Pancreas (tissue), 10 donors: ENCODE results near the gene BAG1. TPM values are rescaled to one million over a fixed set of nuclear protein-coding genes. Genes with fewer than 3 reads are reported as not detected.

Experiments
- ATAC-seq, 4 donors: fragments of 200-7000 bp; cut with Tn5 transposase; one replicate each; pipeline versions ENCODE4 v1.8.0 to v1.9.1; 2020; ENCODE audit warnings: mild to moderate bottlenecking in 4 of 4, moderate library complexity in 4 of 4
- DNase-seq, 6 donors: peaks; one replicate each; pipeline ENCODE4 v3.0.0-alpha.2; 2020
- FAIRE-seq: peaks from 2 replicates; lab custom pipeline; 2012; peaks lifted over from hg19 to GRCh38; lab: Jason Lieb, UNC
- H3K27ac ChIP-seq, 4 donors: fragments of 200-600 bp; sonication (generic); 1 replicate in 3 of 4; 2 replicates in 1 of 4; pipeline versions ENCODE4 v1.5.0 to v1.8.0; 2020
- H3K27me3 ChIP-seq, 4 donors: fragments of 200-600 bp; one replicate each; pipeline ENCODE4 v1.8.0; 2021
- H3K36me3 ChIP-seq, 3 donors: fragments of 200-600 bp; sonication (generic) in 1 of 3; one replicate each; pipeline versions ENCODE4 v1.5.0 to v1.8.0; 2020 to 2021
- H3K4me1 ChIP-seq, 3 donors: fragments of 200-600 bp; one replicate each; pipeline ENCODE4 v1.8.0; 2021
- H3K4me3 ChIP-seq, 4 donors: fragments of 200-600 bp; sonication (generic) in 2 of 4; one replicate each; pipeline versions ENCODE4 v1.5.0 to v1.8.0; 2020 to 2021
- H3K9me3 ChIP-seq, 4 donors: fragments of 200-600 bp; one replicate each; pipeline ENCODE4 v1.8.0; 2021
- WGBS, 2 donors: extraction: QIAGEN DNeasy Blood & Tissue Kit; methylation state at CpG; one replicate each; pipeline ENCODE4 v1.1.7; 2013; 5-methylcytosine and 5-hydroxymethylcytosine counted together
- intact Hi-C, 3 donors: fragments of 100-400 bp; cut with DNase I; formaldehyde crosslinking; loops; one replicate each; pipeline versions ENCODE4 v1.11.1 to v1.14.2; 2022
- polyA plus RNA-seq, 2 donors: library from polyadenylated mRNA; stranded (reverse); fragments of 200-250 nt; gene quantifications; one replicate each; pipeline ENCODE4 v1.2.3, GENCODE V29; 2013
- total RNA-seq, 6 donors: library from RNA; stranded (reverse); fragmentation: NEBNext Ultra II Directional in 4 of 6; extraction: Animal tissue kit (Norgen Biotek cat#: 25700) in 4 of 6; gene quantifications; one replicate each; pipeline versions ENCODE4 v1.2.1 to v1.2.4, GENCODE V29; 2021 to 2023
- TF ChIP-seq, protein P1 (sequence below), 4 donors: fragments of 200-600 bp; sonication (generic) in 3 of 4; IDR thresholded peaks; one replicate each; pipeline versions ENCODE4 v1.5.0 to v1.8.0; 2021; ENCODE audit warnings: antibody characterized with exemption in 4 of 4
- donor health status: healthy with polysubstance abuse.
- donor health status: DM: no; HTN: no; CAD: no; lungs with moderate emphysema.
- donor health status: DM: no; HTN: no; CAD: no.
- donor health status: control.
- donor health status: control.
- donor health status: Bipolar disorder and iron deficiency.
- donor health status: DM: yes; HTN: yes; CAD: no.
- donor health status: DM: no; HTN: no; CAD: no.
- donor health status: DM: no; HTN: no; CAD: no.
- donor health status: DM: yes; HTN: yes; CAD: no.

The BAG1 gene
- total and polyA plus RNA-seq, 8 donors = 38.2 to 99.6 (median 53.3) TPM

DNA sequence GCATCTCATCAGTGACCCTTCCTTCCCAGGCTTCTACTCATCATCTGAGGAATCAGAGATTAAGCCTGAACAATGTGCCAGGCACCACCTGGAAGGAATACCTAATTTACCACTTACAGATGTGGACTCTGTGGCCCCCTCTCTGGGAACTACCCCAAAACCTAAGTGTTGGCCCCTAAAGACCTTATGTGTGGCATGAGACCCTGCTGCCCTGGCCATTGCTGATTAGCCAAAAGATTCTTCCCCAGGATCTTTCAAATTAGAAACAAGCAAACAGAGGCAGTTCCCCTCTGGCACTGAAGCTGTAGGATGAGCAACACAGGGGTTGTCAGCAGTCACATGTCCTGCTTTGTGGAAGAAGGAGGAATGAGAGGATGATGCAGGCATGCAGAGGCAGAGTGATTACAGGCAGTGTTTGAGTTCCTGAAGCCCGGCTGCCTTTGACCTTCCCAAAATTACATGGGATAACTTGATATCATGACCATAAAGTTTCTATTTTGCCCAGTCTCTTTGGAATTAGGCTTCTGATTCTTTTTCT, 14.0 kb downstream of the BAG1 start:
- intact Hi-C loops = loop anchor here in 1 of 3 donors (10.0 kb wide), 1 partner anchor 54 kb away; no protein-coding TSS in a partner anchor
- peak in 2 of 4 donors; percentile 64 to 68 for ATAC-seq
- 62 to 83% methylated on average over 1 of the region's 1 CpG for WGBS, 2 donors
- Histone ChIP-seq H3K27me3 (no peaks in the 10 kb centered on the region), H3K9me3 (no peaks in the 10 kb centered on the region), H3K4me3 (no peak overlapping the region), H3K27ac (no peak overlapping the region), H3K4me1 (no peaks in the 10 kb centered on the region), H3K36me3 (peaks cover 0 to 24% (median 9%) of the 10 kb centered on the region in 3 donors)
- TF ChIP-seq, protein P1, sequence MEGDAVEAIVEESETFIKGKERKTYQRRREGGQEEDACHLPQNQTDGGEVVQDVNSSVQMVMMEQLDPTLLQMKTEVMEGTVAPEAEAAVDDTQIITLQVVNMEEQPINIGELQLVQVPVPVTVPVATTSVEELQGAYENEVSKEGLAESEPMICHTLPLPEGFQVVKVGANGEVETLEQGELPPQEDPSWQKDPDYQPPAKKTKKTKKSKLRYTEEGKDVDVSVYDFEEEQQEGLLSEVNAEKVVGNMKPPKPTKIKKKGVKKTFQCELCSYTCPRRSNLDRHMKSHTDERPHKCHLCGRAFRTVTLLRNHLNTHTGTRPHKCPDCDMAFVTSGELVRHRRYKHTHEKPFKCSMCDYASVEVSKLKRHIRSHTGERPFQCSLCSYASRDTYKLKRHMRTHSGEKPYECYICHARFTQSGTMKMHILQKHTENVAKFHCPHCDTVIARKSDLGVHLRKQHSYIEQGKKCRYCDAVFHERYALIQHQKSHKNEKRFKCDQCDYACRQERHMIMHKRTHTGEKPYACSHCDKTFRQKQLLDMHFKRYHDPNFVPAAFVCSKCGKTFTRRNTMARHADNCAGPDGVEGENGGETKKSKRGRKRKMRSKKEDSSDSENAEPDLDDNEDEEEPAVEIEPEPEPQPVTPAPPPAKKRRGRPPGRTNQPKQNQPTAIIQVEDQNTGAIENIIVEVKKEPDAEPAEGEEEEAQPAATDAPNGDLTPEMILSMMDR (IDR thresholded peaks at IDR 0.05) = no peak
- FAIRE-seq = no peak
- no peak for DNase-seq

DNA sequence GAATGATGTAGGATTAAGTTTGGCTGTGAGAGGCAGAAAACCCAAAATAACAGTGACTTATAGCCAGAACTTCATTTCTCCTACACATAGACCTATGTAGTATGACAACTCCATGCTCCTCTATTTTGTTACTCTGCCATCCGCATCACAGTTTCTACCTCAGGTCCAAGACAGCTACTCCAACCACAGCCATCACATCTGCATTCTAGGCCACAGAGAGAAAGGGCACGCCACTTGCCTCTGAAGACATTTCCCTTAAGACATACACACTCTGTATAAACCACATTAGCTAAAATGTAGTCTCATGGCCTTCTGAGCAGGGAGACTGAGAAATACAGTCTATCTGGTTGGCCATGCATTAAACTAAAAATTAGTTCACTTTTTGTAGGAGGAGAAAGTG, 14.5 kb downstream of the BAG1 start:
- DNase-seq = no peak
- no peak overlapping the region for H3K4me3 ChIP-seq
- no peak for FAIRE-seq
- no peaks in the 10 kb centered on the region for H3K9me3 ChIP-seq
- TF ChIP-seq, protein P1 (IDR thresholded peaks at IDR 0.05) = no peak
- H3K27me3 ChIP-seq = no peaks in the 10 kb centered on the region
- intact Hi-C loops = loop anchor here in 2 of 3 donors (10.0 kb wide), 2 partner anchors 55 to 65 kb away; no protein-coding TSS in a partner anchor
- H3K4me1 ChIP-seq = no peaks in the 10 kb centered on the region
- no peak overlapping the region for H3K27ac ChIP-seq
- 92 to 100% methylated on average over 2 of the region's 2 CpGs for WGBS, 2 donors
- peaks cover 0 to 18% (median 4%) of the 10 kb centered on the region in 3 donors for H3K36me3 ChIP-seq
- ATAC-seq = no peak

DNA sequence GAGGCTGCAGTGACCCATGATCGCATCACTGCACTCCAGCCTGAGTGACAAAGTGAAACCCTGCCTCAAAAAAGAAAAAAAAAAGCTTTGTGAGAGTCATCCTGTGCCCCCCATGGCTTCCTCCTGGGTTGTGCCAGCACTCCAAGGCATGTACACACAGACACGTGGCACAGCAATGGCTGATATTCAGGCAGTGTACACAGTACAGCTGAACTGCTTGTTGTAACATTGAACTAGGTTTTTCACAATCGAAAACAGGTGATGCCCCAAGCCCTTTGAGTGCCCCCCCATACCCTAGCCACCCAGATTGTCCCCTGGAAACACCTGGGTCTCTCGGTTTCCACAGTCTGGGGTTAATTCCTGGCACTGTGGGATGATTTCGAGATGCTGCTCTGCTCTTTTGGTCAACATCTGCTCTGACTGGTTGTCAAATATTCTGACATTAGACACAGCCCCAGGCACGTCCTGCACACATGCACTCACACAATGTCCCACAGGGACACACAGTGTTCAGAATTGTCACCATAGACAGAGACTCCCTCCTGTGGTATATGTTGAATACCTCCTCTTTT, 15.3 kb downstream of the BAG1 start:
- Histone ChIP-seq H3K36me3 (peaks cover 0 to 10% (median 0%) of the 10 kb centered on the region in 3 donors), H3K4me1 (no peaks in the 10 kb centered on the region), H3K27me3 (no peaks in the 10 kb centered on the region), H3K4me3 (no peak overlapping the region), H3K27ac (no peak overlapping the region), H3K9me3 (no peaks in the 10 kb centered on the region)
- ATAC-seq (no peak), FAIRE-seq (no peak), DNase-seq (no peak)
- TF ChIP-seq, protein P1 (IDR thresholded peaks at IDR 0.05) = no peak
- 71 to 74% methylated on average over 6 of the region's 6 CpGs for WGBS, 2 donors
- intact Hi-C loops = loop anchor here in 1 of 3 donors (10.0 kb wide), 1 partner anchor 64 kb away; no protein-coding TSS in a partner anchor

DNA sequence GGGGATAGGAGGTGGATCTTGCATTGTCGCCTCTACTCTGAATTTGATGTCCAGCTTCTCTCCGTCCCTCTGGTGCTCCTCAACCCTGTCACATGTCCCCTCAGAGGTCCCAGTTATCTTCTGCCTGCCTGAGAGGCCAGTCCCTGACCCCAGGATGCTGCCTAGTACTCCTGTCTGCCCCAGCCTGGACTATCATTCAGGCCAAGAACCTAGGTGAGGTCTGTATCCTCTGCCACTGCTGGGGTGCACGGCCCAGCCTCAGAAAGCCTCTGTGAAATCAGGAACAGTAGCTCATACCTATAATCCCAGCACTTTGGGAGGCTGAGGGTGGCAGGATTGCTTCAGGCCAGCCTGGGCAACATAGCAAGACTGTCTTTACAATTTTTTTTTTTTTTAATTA, 15.9 kb downstream of the BAG1 start:
- H3K27ac ChIP-seq = no peak overlapping the region
- ATAC-seq (no peak), FAIRE-seq (no peak), DNase-seq (no peak)
- no peaks in the 10 kb centered on the region for H3K9me3 ChIP-seq
- H3K27me3 ChIP-seq = no peaks in the 10 kb centered on the region
- 79 to 88% methylated on average over 3 of the region's 3 CpGs for WGBS, 2 donors
- intact Hi-C loops = loop anchor here in 1 of 3 donors (10.0 kb wide), 1 partner anchor 64 kb away; no protein-coding TSS in a partner anchor
- no peak overlapping the region for H3K4me3 ChIP-seq
- H3K4me1 ChIP-seq = no peaks in the 10 kb centered on the region
- TF ChIP-seq, protein P1 (IDR thresholded peaks at IDR 0.05) = no peak
- H3K36me3 ChIP-seq = peaks cover 0 to 9% (median 0%) of the 10 kb centered on the region in 3 donors
